ENCODE measurements around the gene NBEAL1. TPM values are rescaled to one million over a fixed set of nuclear protein-coding genes. Genes with fewer than 3 reads are reported as not detected.
"Not testable (repeated sequence)": the region's sequence is repeated elsewhere in the genome, so short reads cannot be mapped to it uniquely, and the experiment has no call there.

Gene NBEAL1
- total RNA-seq, 1 donor from 2014 or later, result 30.5 TPM

GRCh38 chr2:203071148-203071547 is 56.5 kb downstream of the NBEAL1 start:
- no peak for DNase-seq (ENCODE audit: low spot score, unreplicated experiment)
- no peaks in the 10 kb centered on the region for H3K27me3 Mint-ChIP-seq
- peaks cover 14% of the 10 kb centered on the region for H3K9me3 Mint-ChIP-seq (ENCODE audit: low read depth)
- H3K4me1 Mint-ChIP-seq (ENCODE audit: low read depth), result no peaks in the 10 kb centered on the region
- no peak overlapping the region for H3K27ac Mint-ChIP-seq
- H3K4me3 Mint-ChIP-seq (ENCODE audit: low read depth), result no peak overlapping the region
- TF ChIP-seq CTCF (IDR thresholded peaks at IDR 0.05; ENCODE audit: unreplicated experiment), result no peak
- H3K36me3 Mint-ChIP-seq (ENCODE audit: insufficient read depth), result peaks cover 35% of the 10 kb centered on the region

GRCh38 chr2:203072371-203072770 is 57.7 kb downstream of the NBEAL1 start:
- peaks cover 28% of the 10 kb centered on the region for H3K36me3 Mint-ChIP-seq (ENCODE audit: insufficient read depth)
- TF ChIP-seq CTCF (IDR thresholded peaks at IDR 0.05; ENCODE audit: unreplicated experiment), result no peak
- peaks cover 14% of the 10 kb centered on the region for H3K9me3 Mint-ChIP-seq (ENCODE audit: low read depth)
- H3K4me1 Mint-ChIP-seq (ENCODE audit: low read depth), result no peaks in the 10 kb centered on the region
- DNase-seq (ENCODE audit: low spot score, unreplicated experiment), result no peak
- no peak overlapping the region for H3K27ac Mint-ChIP-seq
- H3K27me3 Mint-ChIP-seq, result no peaks in the 10 kb centered on the region
- H3K4me3 Mint-ChIP-seq (ENCODE audit: low read depth), result no peak overlapping the region

GRCh38 chr2:203077451-203077850 is 62.8 kb downstream of the NBEAL1 start:
- TF ChIP-seq CTCF (IDR thresholded peaks at IDR 0.05; ENCODE audit: unreplicated experiment), result no peak
- Mint-ChIP-seq H3K9me3 (ENCODE audit: low read depth) (peaks cover 6% of the 10 kb centered on the region), H3K27me3 (no peaks in the 10 kb centered on the region), H3K4me1 (ENCODE audit: low read depth) (no peaks in the 10 kb centered on the region), H3K36me3 (ENCODE audit: insufficient read depth) (peaks cover 16% of the 10 kb centered on the region), H3K27ac (no peak overlapping the region), H3K4me3 (ENCODE audit: low read depth) (no peak overlapping the region)
- no peak for DNase-seq (ENCODE audit: low spot score, unreplicated experiment)

GRCh38 chr2:203080447-203081045 is 65.9 kb downstream of the NBEAL1 start:
- peaks cover 8% of the 10 kb centered on the region for H3K36me3 Mint-ChIP-seq (ENCODE audit: insufficient read depth)
- H3K27ac Mint-ChIP-seq, result no peak overlapping the region
- no peak overlapping the region for H3K4me3 Mint-ChIP-seq (ENCODE audit: low read depth)
- TF ChIP-seq CTCF (IDR thresholded peaks at IDR 0.05; ENCODE audit: unreplicated experiment), result no peak
- no peaks in the 10 kb centered on the region for H3K4me1 Mint-ChIP-seq (ENCODE audit: low read depth)
- H3K27me3 Mint-ChIP-seq, result no peaks in the 10 kb centered on the region
- H3K9me3 Mint-ChIP-seq (ENCODE audit: low read depth), result no peaks in the 10 kb centered on the region
- no peak for DNase-seq (ENCODE audit: low spot score, unreplicated experiment)

GRCh38 chr2:203083328-203083727 is 68.7 kb downstream of the NBEAL1 start:
- DNase-seq (ENCODE audit: low spot score, unreplicated experiment), result no peak
- peaks cover 12% of the 10 kb centered on the region for H3K36me3 Mint-ChIP-seq (ENCODE audit: insufficient read depth)
- no peaks in the 10 kb centered on the region for H3K9me3 Mint-ChIP-seq (ENCODE audit: low read depth)
- no peak for TF ChIP-seq CTCF (IDR thresholded peaks at IDR 0.05; ENCODE audit: unreplicated experiment)
- H3K27ac Mint-ChIP-seq, result no peak overlapping the region
- no peaks in the 10 kb centered on the region for H3K4me1 Mint-ChIP-seq (ENCODE audit: low read depth)
- H3K4me3 Mint-ChIP-seq (ENCODE audit: low read depth), result no peak overlapping the region
- H3K27me3 Mint-ChIP-seq, result no peaks in the 10 kb centered on the region

- DNase-seq (ENCODE audit: low spot score, unreplicated experiment); H3K36me3 Mint-ChIP-seq (ENCODE audit: insufficient read depth); H3K4me1 Mint-ChIP-seq (ENCODE audit: low read depth); H3K27ac Mint-ChIP-seq; H3K27me3 Mint-ChIP-seq; H3K9me3 Mint-ChIP-seq (ENCODE audit: low read depth); H3K4me3 Mint-ChIP-seq (ENCODE audit: low read depth): not testable (repeated sequence)
Measured at GRCh38 chr2:203086381-203086780, 71.7 kb downstream of the NBEAL1 start.

- H3K27ac Mint-ChIP-seq; H3K4me3 Mint-ChIP-seq (ENCODE audit: low read depth); H3K36me3 Mint-ChIP-seq (ENCODE audit: insufficient read depth); H3K27me3 Mint-ChIP-seq; DNase-seq (ENCODE audit: low spot score, unreplicated experiment); H3K4me1 Mint-ChIP-seq (ENCODE audit: low read depth); H3K9me3 Mint-ChIP-seq (ENCODE audit: low read depth): not testable (repeated sequence)
Measured at GRCh38 chr2:203090721-203091120, 76.0 kb downstream of the NBEAL1 start.
